H7 (cell line): ENCODE results near the gene DPRX. TPM values are rescaled to one million over a fixed set of nuclear protein-coding genes. Genes with fewer than 3 reads are reported as not detected.
"Not testable (repeated sequence)": the region's sequence is repeated elsewhere in the genome, so short reads cannot be mapped to it uniquely, and the experiment has no call there.

Experiments
- DNase-seq: peaks from one replicate; pipeline ENCODE4 v3.0.0; 2012
- H3K27me3 ChIP-seq: 2 replicates; pipeline ENCODE4 v1.6.0; 2011; ENCODE audit warnings: mild to moderate bottlenecking, low read length; ENCODE audit not compliant: control insufficient read depth, insufficient read depth
- H3K36me3 ChIP-seq: replicated peaks from 2 replicates; pipeline ENCODE4 v1.5.1; 2011; ENCODE audit warnings: low read length; ENCODE audit not compliant: control insufficient read depth, insufficient read depth
- H3K4me3 ChIP-seq: 2 replicates; pipeline ENCODE4 v1.5.1; 2011; ENCODE audit warnings: low read depth, mild to moderate bottlenecking, control low read depth, low read length, moderate library complexity; ENCODE audit not compliant: insufficient read depth
- total RNA-seq: library from RNA; depleted of rRNA; stranded (reverse); fragments of >200 nt; shearing (Covaris generic); gene quantifications from 2 replicates; pipeline ENCODE4 v1.2.3, GENCODE V29; 2014; rRNA removed

DPRX gene
- total RNA-seq, 1 experiment from 2014 or later: 0.59 TPM

- Histone ChIP-seq H3K36me3 (no peaks in the 10 kb centered on the region), H3K4me3 (no peak overlapping the region), H3K27me3 (no peaks in the 10 kb centered on the region)
- DNase-seq: peak; percentile 78
Observed at GRCh38 chr19:53659292-53659691, 27.5 kb downstream of the DPRX start.

- DNase-seq: no peak
- Histone ChIP-seq H3K4me3 (no peak overlapping the region), H3K27me3 (no peaks in the 10 kb centered on the region), H3K36me3 (no peaks in the 10 kb centered on the region)
Observed at GRCh38 chr19:53660584-53660983, 28.8 kb downstream of the DPRX start.

DNA sequence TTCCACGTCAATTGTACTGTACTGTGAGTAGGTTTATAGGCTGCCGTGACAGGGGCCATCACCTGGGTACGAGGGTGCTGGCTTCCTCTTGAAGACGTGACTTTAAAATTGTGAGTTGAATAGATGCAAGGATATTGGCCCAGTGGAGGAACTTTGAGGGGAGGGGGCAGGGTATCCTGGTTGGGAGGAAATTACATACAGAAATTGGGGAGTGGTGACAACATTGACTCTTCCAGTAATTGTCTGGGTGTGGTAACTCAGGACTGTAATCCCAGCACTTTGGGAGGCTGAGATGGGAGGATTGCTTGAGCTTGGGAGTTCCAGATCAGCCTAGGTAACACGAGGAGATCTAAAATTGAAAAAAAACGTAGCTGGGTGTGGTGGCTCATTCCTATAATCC, 30.4 kb downstream of the DPRX start:
- H3K36me3 ChIP-seq: no peaks in the 10 kb centered on the region
- no peak for DNase-seq
- H3K4me3 ChIP-seq: no peak overlapping the region
- H3K27me3 ChIP-seq: no peaks in the 10 kb centered on the region

GRCh38 chr19:53664152-53664551, 32.4 kb downstream of the DPRX start:
- Histone ChIP-seq H3K36me3 (no peaks in the 10 kb centered on the region), H3K4me3 (no peak overlapping the region), H3K27me3 (no peaks in the 10 kb centered on the region)
- no peak for DNase-seq

- Histone ChIP-seq H3K4me3 (no peak overlapping the region), H3K27me3 (no peaks in the 10 kb centered on the region), H3K36me3 (no peaks in the 10 kb centered on the region)
- peak; percentile 70 for DNase-seq
Observed at GRCh38 chr19:53664760-53665159, 33.0 kb downstream of the DPRX start.

GRCh38 chr19:53666331-53666730, 34.5 kb downstream of the DPRX start:
- H3K27me3 ChIP-seq, H3K36me3 ChIP-seq, H3K4me3 ChIP-seq, DNase-seq: not testable (repeated sequence)

GRCh38 chr19:53668804-53669203, 37.0 kb downstream of the DPRX start:
- not testable (repeated sequence) for H3K27me3 ChIP-seq, H3K36me3 ChIP-seq, DNase-seq, H3K4me3 ChIP-seq

GRCh38 chr19:53670345-53670744, 38.5 kb downstream of the DPRX start:
- Histone ChIP-seq H3K4me3 (no peak overlapping the region), H3K27me3 (no peaks in the 10 kb centered on the region), H3K36me3 (peaks cover 4% of the 10 kb centered on the region)
- no peak for DNase-seq

GRCh38 chr19:53671663-53672062, 39.9 kb downstream of the DPRX start:
- Histone ChIP-seq H3K4me3 (no peak overlapping the region), H3K36me3 (peaks cover 6% of the 10 kb centered on the region), H3K27me3 (no peaks in the 10 kb centered on the region)
- DNase-seq: peak; percentile 13

Other genes with a start within 250 kb of the DPRX start
- 12.4 and 14.4 TPM in 2 replicates for gene ZNF765, start 236.8 kb upstream of the DPRX start, total RNA-seq
- 29.7 and 44.9 TPM in 2 replicates for gene ZNF761, start 200.0 kb upstream of the DPRX start, total RNA-seq
- 12.0 and 13.9 TPM in 2 replicates for gene ZNF813, start 164.3 kb upstream of the DPRX start, total RNA-seq
- gene ZNF331, start 93.9 kb upstream of the DPRX start, total RNA-seq: 23.2 and 32.4 TPM in 2 replicates
- 12.7 and 16.1 TPM in 2 replicates for gene NLRP12, start 192.3 kb downstream of the DPRX start, total RNA-seq
- 37.5 and 44.9 TPM in 2 replicates for gene MYADM, start 235.9 kb downstream of the DPRX start, total RNA-seq